ENCODE data around the gene MX2.

DNA sequence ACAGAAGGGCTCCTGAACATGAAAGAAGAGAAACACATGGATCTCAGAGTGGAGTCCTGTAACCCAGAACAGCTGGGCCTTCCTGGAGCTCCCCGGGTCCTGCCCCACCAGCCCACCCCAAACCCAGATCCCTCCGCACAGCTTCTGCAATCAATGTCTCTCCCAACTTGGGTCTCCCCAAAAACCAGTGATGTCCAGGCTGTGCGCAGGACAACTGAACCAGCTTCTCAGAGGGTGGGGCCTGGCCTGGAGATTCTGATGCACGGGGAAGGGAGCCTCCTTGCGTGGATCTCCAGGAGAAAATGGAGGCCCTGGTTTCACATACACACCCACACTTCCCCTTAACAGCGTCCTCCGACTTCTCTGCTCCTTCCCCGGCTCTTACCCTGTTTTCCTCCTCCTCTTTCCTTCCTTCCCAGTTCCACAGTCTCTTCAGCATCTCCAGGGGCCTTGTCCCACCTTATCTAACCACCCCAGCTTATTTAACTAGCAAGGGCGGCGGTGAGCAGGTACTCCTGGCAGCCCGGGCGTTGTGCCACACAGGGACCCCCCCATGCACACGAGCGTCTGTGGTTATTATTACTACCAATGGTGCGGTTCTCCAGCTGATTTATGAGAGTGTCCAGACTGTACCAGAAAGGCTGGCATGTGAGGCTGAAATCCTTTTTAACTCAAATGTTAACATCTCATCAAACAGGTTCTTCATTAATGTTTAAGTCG lies 11.2 kb upstream of the MX2 start:
- no peak for TF ChIP-seq CTCF (IDR thresholded peaks at IDR 0.05; ENCODE audit: control extremely low read depth in 1 of 3, insufficient read depth in 1 of 3, low read depth in 1 of 3, low read length in 3 of 3)
- no peak for TF ChIP-seq POLR2A (IDR thresholded peaks at IDR 0.05; ENCODE audit: control extremely low read depth in 1 of 2, low read depth in 2 of 2, low read length in 2 of 2)
- no peak for TF ChIP-seq CREB1 (IDR thresholded peaks at IDR 0.05)
- TF ChIP-seq KDM1A (IDR thresholded peaks at IDR 0.05; ENCODE audit: borderline replicate concordance, low read length), result no peak
- TF ChIP-seq YY1 (IDR thresholded peaks at IDR 0.05; ENCODE audit: low read depth, low read length), result no peak
- TF ChIP-seq SIRT6 (IDR thresholded peaks at IDR 0.05; ENCODE audit: low read length), result no peak
- TF ChIP-seq HDAC6 (IDR thresholded peaks at IDR 0.05; ENCODE audit: low read depth, low read length), result no peak
- TF ChIP-seq RXRA (IDR thresholded peaks at IDR 0.05; ENCODE audit: insufficient read depth, low read depth, low read length), result no peak
